ENCODE data around the gene GPR61. TPM values are rescaled to one million over a fixed set of nuclear protein-coding genes. Genes with fewer than 3 reads are reported as not detected.

The GPR61 gene
- total RNA-seq, 6 experiments from 2014 or later: 0.12 TPM; not detected in 5

DNA sequence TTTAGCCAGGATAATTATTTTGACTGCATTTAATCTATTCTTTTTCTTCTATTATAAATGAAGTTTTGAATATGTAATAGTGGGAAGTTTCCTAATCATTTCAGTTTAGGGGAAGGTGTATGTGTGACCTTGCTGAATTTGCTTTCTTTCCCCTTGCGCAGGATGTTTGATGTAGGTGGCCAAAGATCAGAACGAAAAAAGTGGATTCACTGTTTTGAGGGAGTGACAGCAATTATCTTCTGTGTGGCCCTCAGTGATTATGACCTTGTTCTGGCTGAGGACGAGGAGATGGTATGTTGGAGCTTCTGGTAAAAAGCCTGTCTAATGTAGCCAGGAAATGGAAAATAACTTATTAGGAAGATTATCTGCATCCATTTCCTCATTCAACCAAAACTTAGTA is 46.4 kb downstream of the GPR61 start:
- H3K9me3 Mint-ChIP-seq: no peaks in the 10 kb centered on the region
- no peak overlapping the region for H3K27ac Mint-ChIP-seq
- H3K27me3 Mint-ChIP-seq (ENCODE audit: insufficient read depth): no peaks in the 10 kb centered on the region
- TF ChIP-seq, protein P1, sequence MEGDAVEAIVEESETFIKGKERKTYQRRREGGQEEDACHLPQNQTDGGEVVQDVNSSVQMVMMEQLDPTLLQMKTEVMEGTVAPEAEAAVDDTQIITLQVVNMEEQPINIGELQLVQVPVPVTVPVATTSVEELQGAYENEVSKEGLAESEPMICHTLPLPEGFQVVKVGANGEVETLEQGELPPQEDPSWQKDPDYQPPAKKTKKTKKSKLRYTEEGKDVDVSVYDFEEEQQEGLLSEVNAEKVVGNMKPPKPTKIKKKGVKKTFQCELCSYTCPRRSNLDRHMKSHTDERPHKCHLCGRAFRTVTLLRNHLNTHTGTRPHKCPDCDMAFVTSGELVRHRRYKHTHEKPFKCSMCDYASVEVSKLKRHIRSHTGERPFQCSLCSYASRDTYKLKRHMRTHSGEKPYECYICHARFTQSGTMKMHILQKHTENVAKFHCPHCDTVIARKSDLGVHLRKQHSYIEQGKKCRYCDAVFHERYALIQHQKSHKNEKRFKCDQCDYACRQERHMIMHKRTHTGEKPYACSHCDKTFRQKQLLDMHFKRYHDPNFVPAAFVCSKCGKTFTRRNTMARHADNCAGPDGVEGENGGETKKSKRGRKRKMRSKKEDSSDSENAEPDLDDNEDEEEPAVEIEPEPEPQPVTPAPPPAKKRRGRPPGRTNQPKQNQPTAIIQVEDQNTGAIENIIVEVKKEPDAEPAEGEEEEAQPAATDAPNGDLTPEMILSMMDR (IDR thresholded peaks at IDR 0.05): no peak
- no peak overlapping the region for H3K4me3 Mint-ChIP-seq
- H3K4me1 Mint-ChIP-seq (ENCODE audit: low read depth): no peaks in the 10 kb centered on the region
- DNase-seq: no peak
- peaks cover 46% of the 10 kb centered on the region for H3K36me3 Mint-ChIP-seq (ENCODE audit: low read depth)

DNA sequence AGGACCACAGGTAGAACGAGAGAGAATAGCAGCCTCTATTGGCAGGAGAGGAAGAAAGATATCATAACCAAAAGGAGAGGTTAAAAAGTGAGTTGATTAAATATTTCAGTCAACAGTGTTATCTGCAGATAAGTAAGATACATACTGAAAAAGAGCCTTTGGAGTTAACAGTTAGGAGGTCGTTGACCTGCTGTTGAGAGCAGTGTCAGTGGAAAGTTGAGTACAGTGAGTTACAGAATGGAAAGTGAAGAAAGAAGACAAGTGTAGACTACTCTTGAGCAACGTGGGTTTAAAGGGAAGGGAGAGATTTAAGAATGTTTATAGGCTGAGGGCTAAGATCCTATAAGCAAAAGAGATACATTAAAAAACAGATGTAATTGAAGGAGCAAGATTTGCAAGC is 49.5 kb downstream of the GPR61 start:
- Mint-ChIP-seq H3K4me3 (no peak overlapping the region), H3K9me3 (no peaks in the 10 kb centered on the region), H3K27ac (no peak overlapping the region), H3K27me3 (ENCODE audit: insufficient read depth) (no peaks in the 10 kb centered on the region; the same call in 1 of the 2 replicates), H3K4me1 (ENCODE audit: low read depth) (peaks cover 26% of the 10 kb centered on the region), H3K36me3 (ENCODE audit: low read depth) (peaks cover 65% of the 10 kb centered on the region)
- DNase-seq: no peak
- TF ChIP-seq, protein P1 (IDR thresholded peaks at IDR 0.05): no peak

DNA sequence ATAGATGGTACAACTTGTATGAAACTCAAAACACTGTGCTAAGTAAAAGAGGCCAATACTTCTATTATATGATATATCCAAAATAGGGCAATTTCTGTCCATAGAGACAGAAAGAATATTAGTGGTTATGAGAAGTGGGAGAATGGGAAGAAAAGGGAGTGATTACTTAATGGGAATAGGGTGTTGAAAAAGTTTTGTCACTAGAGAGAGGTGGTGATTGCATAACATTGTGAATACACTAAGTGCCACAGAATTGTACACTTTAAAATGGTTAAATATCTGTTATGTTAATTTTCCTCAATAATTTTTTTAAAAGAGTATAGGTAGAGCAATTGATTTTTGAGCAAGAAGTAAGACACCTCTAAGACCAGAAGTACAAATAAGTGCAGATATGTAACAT is 50.0 kb downstream of the GPR61 start:
- H3K27ac Mint-ChIP-seq: no peak overlapping the region
- no peak overlapping the region for H3K4me3 Mint-ChIP-seq
- H3K9me3 Mint-ChIP-seq: no peaks in the 10 kb centered on the region
- TF ChIP-seq, protein P1 (IDR thresholded peaks at IDR 0.05): no peak
- no peaks in the 10 kb centered on the region; the same call in 1 of the 2 replicates for H3K27me3 Mint-ChIP-seq (ENCODE audit: insufficient read depth)
- H3K4me1 Mint-ChIP-seq (ENCODE audit: low read depth): peaks cover 31% of the 10 kb centered on the region
- H3K36me3 Mint-ChIP-seq (ENCODE audit: low read depth): peaks cover 61% of the 10 kb centered on the region
- DNase-seq: no peak

DNA sequence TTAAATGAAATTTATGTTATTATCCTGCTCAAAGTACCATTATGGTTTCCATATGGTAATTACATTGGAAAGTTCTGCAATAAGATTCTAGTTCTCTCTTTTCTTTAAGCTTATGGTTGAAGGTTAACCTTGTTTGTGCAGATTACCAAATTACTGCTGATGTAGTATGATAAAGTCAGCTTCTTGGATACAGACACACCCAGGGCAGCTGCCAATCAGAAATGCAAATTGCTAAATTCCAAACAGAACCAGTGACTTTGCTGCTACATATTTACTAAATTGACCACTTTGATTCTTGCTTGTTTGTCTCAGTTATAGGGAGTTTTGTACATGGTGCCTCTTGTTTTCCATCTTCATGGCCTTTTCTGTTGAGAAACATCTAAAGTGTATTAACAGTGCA is 53.2 kb downstream of the GPR61 start:
- no peak for DNase-seq
- TF ChIP-seq, protein P1 (IDR thresholded peaks at IDR 0.05): no peak
- Mint-ChIP-seq H3K4me3 (no peak overlapping the region), H3K36me3 (ENCODE audit: low read depth) (peaks cover 41% of the 10 kb centered on the region), H3K4me1 (ENCODE audit: low read depth) (peaks cover 48% of the 10 kb centered on the region), H3K9me3 (no peaks in the 10 kb centered on the region), H3K27me3 (ENCODE audit: insufficient read depth) (no peaks in the 10 kb centered on the region; the same call in 1 of the 2 replicates), H3K27ac (no peak overlapping the region)

DNA sequence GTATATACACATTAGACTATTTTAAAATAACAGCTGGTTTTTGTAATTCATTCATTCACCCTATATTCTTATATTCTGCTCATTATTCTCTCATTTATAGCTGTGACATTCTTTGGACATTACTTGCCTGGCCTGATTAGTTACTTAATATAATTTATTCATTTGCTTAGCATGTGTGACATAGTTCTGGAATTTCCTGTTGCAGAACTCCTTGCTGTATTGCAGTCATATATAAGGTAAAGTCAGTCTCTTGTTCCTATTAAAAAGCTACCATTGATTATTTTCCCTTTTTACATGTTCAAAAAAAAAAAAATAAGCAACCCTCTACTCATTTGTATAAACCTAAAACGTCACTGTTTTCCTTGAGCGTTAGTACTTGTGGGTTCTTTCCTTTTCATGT is 55.9 kb downstream of the GPR61 start:
- peak overlapping the region; percentile 20 for H3K4me3 Mint-ChIP-seq
- DNase-seq: no peak
- H3K27ac Mint-ChIP-seq: peak overlapping the region; percentile 66
- no peaks in the 10 kb centered on the region; the same call in 1 of the 2 replicates for H3K27me3 Mint-ChIP-seq (ENCODE audit: insufficient read depth)
- peaks cover 52% of the 10 kb centered on the region for H3K4me1 Mint-ChIP-seq (ENCODE audit: low read depth)
- TF ChIP-seq, protein P1 (IDR thresholded peaks at IDR 0.05): no peak
- H3K36me3 Mint-ChIP-seq (ENCODE audit: low read depth): peaks cover 50% of the 10 kb centered on the region
- H3K9me3 Mint-ChIP-seq: no peaks in the 10 kb centered on the region

Other genes starting within 250 kb of the GPR61 start
- gene MYBPHL, start 232.9 kb upstream of the GPR61 start, total RNA-seq (2021; fragmentation: NEBNext Ultra II Directional; extraction: Animal tissue kit (Norgen Biotek cat#: 25700)): not detected
- gene SORT1, start 142.0 kb upstream of the GPR61 start, total RNA-seq (2021; fragmentation: NEBNext Ultra II Directional; extraction: Animal tissue kit (Norgen Biotek cat#: 25700)): 10 to 100 TPM; 51.6 to 78.4 (median 58.5) TPM
- gene PSMA5, start 113.4 kb upstream of the GPR61 start, total RNA-seq (2021; fragmentation: NEBNext Ultra II Directional; extraction: Animal tissue kit (Norgen Biotek cat#: 25700)): 100 to 1,000 TPM; 145 to 195 (median 188) TPM
- 10 to 100 TPM; 16.0 to 34.1 (median 18.5) TPM for gene SYPL2, start 73.3 kb upstream of the GPR61 start, total RNA-seq (2021; fragmentation: NEBNext Ultra II Directional; extraction: Animal tissue kit (Norgen Biotek cat#: 25700))
- 1 to 10 TPM; 5.6 to 7.3 (median 6.4) TPM for gene ATXN7L2, start 56.0 kb upstream of the GPR61 start, total RNA-seq (2021; fragmentation: NEBNext Ultra II Directional; extraction: Animal tissue kit (Norgen Biotek cat#: 25700))
- 10 to 100 TPM in 1 of 6 experiments, 1 to 10 TPM in 5; 7.2 to 10.3 (median 8.1) TPM for gene CYB561D1, start 45.8 kb upstream of the GPR61 start, total RNA-seq (2021; fragmentation: NEBNext Ultra II Directional; extraction: Animal tissue kit (Norgen Biotek cat#: 25700))
- 1 to 10 TPM; 3.0 to 8.3 (median 4.3) TPM for gene AMIGO1, start 30.1 kb upstream of the GPR61 start, total RNA-seq (2021; fragmentation: NEBNext Ultra II Directional; extraction: Animal tissue kit (Norgen Biotek cat#: 25700))
- 10 to 100 TPM; 10.6 to 11.7 (median 11.2) TPM for gene GNAI3, start 8.7 kb downstream of the GPR61 start, total RNA-seq (2021; fragmentation: NEBNext Ultra II Directional; extraction: Animal tissue kit (Norgen Biotek cat#: 25700))
- under 1 TPM in 3 of 6 experiments, not detected in 3; 0.11 to 0.40 (median 0.34) TPM for gene GNAT2, start 79.7 kb downstream of the GPR61 start, total RNA-seq (2021; fragmentation: NEBNext Ultra II Directional; extraction: Animal tissue kit (Norgen Biotek cat#: 25700))
- gene AMPD2, start 80.0 kb downstream of the GPR61 start, total RNA-seq (2021; fragmentation: NEBNext Ultra II Directional; extraction: Animal tissue kit (Norgen Biotek cat#: 25700)): 100 to 1,000 TPM; 127 to 172 (median 139) TPM
- gene GSTM4, start 116.2 kb downstream of the GPR61 start, total RNA-seq (2021; fragmentation: NEBNext Ultra II Directional; extraction: Animal tissue kit (Norgen Biotek cat#: 25700)): 10 to 100 TPM; 16.0 to 27.1 (median 24.8) TPM
- gene GSTM2, start 128.2 kb downstream of the GPR61 start, total RNA-seq (2021; fragmentation: NEBNext Ultra II Directional; extraction: Animal tissue kit (Norgen Biotek cat#: 25700)): 10 to 100 TPM; 32.4 to 53.4 (median 46.1) TPM
- 10 to 100 TPM; 14.7 to 50.1 (median 46.5) TPM for gene GSTM1, start 147.9 kb downstream of the GPR61 start, total RNA-seq (2021; fragmentation: NEBNext Ultra II Directional; extraction: Animal tissue kit (Norgen Biotek cat#: 25700))
- 1 to 10 TPM; 4.3 to 7.1 (median 5.5) TPM for gene GSTM5, start 172.4 kb downstream of the GPR61 start, total RNA-seq (2021; fragmentation: NEBNext Ultra II Directional; extraction: Animal tissue kit (Norgen Biotek cat#: 25700))
- 10 to 100 TPM; 36.9 to 51.3 (median 43.6) TPM for gene GSTM3, start 201.2 kb downstream of the GPR61 start, total RNA-seq (2021; fragmentation: NEBNext Ultra II Directional; extraction: Animal tissue kit (Norgen Biotek cat#: 25700))
- gene EPS8L3, start 224.1 kb downstream of the GPR61 start, total RNA-seq (2021; fragmentation: NEBNext Ultra II Directional; extraction: Animal tissue kit (Norgen Biotek cat#: 25700)): not detected